IPS-20b (cell line): ENCODE data around the gene UBC.
"Not testable (repeated sequence)": the region's sequence is repeated elsewhere in the genome, so short reads cannot be mapped to it uniquely, and the experiment has no call there.

Experiments
- H3K27ac ChIP-seq: one replicate; pipeline ENCODE4 v1.5.1; 2013; ENCODE audit warnings: low read length
- H3K27me3 ChIP-seq: 2 replicates; pipeline ENCODE4 v1.6.1; 2013; ENCODE audit warnings: mild to moderate bottlenecking, low read length, inconsistent platforms; ENCODE audit not compliant: insufficient read depth
- H3K36me3 ChIP-seq: 2 replicates; pipeline ENCODE4 v1.6.1; 2013; ENCODE audit warnings: low read depth, mild to moderate bottlenecking, inconsistent platforms, low read length, moderate library complexity; ENCODE audit not compliant: insufficient read depth
- H3K4me1 ChIP-seq: 2 replicates; pipeline ENCODE4 v1.6.1; 2013; ENCODE audit warnings: mild to moderate bottlenecking, control low read depth, inconsistent platforms, low read length, moderate library complexity; ENCODE audit not compliant: insufficient read depth
- H3K4me3 ChIP-seq: 2 replicates; pipeline ENCODE4 v1.5.1; 2013; ENCODE audit warnings: mild to moderate bottlenecking, low read length, inconsistent platforms
- H3K9ac ChIP-seq: 2 replicates; pipeline ENCODE4 v1.6.1; 2013; ENCODE audit warnings: low read depth, mild to moderate bottlenecking, inconsistent platforms, low read length, moderate library complexity
- H3K9me3 ChIP-seq: 2 replicates; pipeline ENCODE4 v1.6.1; 2013; ENCODE audit warnings: mild to moderate bottlenecking, low read depth, low read length, inconsistent platforms; ENCODE audit not compliant: insufficient read depth

Gene UBC

DNA sequence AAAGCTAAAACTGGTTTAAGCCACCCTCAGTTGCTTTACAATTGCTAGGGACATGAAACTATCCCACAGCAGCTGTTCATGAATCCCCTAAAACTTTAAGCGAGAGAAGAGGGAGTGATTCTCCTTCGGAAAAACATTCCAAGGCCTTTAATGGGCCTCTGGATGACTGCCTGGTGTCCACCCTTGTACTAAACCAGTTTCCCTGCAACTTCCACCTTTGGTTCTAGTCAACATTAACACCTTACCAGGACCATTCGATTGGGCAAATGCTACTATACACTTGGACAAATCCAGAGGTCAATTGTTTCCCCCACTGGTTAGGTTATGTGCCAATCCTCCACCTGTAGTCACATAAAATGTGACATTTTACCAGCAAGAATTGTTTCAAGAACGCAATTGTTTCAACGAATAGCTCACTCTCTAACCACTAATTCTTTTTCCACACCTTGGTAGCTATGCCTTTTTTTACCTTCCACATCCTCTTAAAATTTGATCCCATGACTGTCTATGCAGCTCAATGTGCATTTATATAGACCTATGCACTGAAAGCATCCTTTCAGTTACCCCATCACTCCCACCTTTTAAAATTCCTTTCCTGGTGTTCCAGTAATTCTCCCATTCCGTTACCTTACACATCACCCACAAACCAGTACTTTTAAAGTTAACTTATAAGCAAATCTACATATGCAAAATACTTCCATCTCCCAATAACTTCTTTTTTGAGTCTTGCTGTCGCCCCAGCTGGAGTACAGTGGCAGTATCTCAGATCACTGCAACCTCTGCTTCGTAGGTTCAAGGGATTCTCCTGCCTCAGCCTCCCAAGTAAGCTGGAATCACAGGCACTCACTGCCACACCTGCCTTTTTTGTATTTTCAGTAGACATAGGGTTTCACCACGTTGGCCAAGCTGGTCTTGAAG is 3.6 kb downstream of the UBC start:
- H3K27me3 ChIP-seq = no peaks in the 10 kb centered on the region
- no peak overlapping the region for H3K27ac ChIP-seq
- peak overlapping the region; percentile 1; the same call in 1 of the 2 replicates for H3K4me3 ChIP-seq
- peaks cover 42% of the 10 kb centered on the region for H3K36me3 ChIP-seq
- H3K9ac ChIP-seq = no peak overlapping the region
- no peaks in the 10 kb centered on the region for H3K9me3 ChIP-seq
- H3K4me1 ChIP-seq = peaks cover 6% of the 10 kb centered on the region; the same call in 1 of the 2 replicates

DNA sequence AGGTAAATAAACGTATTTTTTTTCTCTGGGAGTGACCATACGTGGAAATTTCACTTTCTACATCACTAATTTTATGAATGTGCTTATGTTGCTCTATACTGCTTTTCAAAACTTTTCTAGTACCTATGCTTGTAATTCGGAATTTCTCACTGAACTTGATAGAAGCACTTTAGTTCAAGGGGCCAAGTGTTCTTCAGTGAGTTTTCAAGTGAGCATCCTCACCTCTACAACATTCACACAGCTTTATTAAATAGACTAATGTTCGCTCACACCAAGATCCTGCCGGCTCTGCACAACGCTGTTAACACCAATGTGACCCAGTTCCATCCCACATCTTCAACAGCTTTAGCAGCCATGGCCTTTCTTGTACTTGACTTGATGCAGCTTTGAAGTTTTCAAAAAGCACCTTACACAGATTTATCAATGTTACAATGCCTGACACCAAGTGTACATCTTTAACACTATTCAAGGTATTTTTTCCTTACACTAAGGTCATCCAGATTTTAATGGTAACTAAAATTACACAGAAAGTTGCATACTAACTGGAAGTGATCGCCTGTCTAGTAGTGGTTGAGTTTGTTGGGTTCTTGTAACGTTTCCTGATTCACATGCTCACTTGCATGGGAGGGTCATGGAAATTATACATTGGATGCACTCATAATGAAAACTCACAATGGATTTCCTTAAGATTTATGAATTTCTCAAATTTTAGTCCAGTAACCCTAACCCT is 4.5 kb downstream of the UBC start:
- Histone ChIP-seq H3K27me3 (no peaks in the 10 kb centered on the region), H3K4me1 (no peaks in the 10 kb centered on the region), H3K27ac (no peak overlapping the region), H3K36me3 (peaks cover 42% of the 10 kb centered on the region), H3K4me3 (no peak overlapping the region), H3K9ac (no peak overlapping the region), H3K9me3 (no peaks in the 10 kb centered on the region)

DNA sequence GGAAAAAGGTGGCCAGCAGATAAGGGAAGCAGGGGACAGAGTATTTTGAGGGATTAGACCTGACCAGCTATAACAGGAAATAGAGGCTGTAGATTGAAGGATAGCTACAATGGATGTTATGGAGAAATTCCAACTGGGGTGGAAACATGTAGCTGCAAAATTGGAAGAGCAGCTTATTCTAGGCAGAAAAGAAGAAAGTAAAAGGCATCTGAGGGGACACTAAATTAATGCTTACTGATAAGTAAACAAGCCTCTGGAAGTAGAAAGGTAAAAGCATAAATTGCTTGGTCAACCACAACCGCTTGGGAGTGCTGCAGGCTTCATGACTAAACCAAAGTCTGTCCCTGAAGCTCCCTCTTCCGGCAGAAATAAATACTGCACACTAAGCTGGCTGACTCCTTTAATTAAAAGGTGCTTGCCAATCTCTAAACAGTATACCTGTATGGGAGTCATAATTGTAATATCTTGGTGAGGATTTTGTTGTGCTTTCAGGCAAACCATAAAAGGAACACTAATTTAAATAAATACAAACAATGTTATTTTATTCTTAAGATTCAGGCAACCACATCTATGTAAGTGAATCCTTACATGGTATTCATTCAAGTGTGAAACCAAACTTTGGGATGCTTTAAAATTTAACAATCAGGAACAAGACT is 7.7 kb downstream of the UBC start:
- H3K27ac ChIP-seq = no peak overlapping the region
- H3K27me3 ChIP-seq = no peaks in the 10 kb centered on the region
- H3K4me1 ChIP-seq = peaks cover 4% of the 10 kb centered on the region; the same call in 1 of the 2 replicates
- no peak overlapping the region for H3K9ac ChIP-seq
- no peak overlapping the region for H3K4me3 ChIP-seq
- no peaks in the 10 kb centered on the region for H3K9me3 ChIP-seq
- peaks cover 20% of the 10 kb centered on the region for H3K36me3 ChIP-seq

DNA sequence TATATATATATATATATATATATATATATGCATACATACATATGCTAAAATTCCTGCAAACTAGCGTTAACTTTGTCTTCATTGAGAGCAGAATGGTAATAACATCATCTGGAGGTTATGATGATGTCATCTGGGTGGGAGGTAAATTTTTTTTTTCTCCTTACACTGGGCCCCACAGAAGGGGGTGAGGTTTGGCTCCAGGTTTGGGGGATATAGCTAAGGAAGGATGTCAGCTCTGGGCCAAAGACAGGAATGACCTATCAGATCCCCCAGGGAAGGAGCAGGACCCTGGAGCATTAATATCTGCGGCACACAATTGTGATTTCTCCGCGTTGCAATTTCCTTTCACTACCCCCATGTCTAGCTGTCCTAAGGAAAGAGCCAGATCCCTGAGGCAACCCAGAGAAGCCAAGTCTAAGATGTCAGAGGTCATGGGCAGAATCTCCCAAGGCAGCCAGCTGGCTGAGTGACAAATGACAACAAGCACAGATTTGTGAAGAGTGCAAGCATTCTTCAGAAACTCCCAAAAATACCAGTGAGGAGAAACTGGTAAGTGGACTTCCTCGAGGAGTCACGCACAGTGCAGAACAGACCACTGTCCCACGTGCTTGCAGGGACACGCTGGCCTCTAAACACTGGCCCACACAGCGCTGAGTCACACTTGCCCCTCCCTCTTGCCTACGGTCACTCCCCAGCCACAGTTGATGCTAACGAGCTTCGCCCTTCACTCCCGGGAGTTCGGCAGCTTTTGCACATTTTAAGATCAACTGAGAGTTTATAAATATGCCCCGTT is 9.9 kb downstream of the UBC start:
- Histone ChIP-seq H3K4me3 (no peak overlapping the region), H3K4me1 (peaks cover 4% of the 10 kb centered on the region; the same call in 1 of the 2 replicates), H3K9me3 (no peaks in the 10 kb centered on the region), H3K9ac (no peak overlapping the region), H3K36me3 (no peaks in the 10 kb centered on the region), H3K27me3 (no peaks in the 10 kb centered on the region), H3K27ac (no peak overlapping the region)

- Histone ChIP-seq H3K4me3 (no peak overlapping the region), H3K36me3 (no peaks in the 10 kb centered on the region), H3K4me1 (peaks cover 4% of the 10 kb centered on the region; the same call in 1 of the 2 replicates), H3K27ac (no peak overlapping the region), H3K27me3 (no peaks in the 10 kb centered on the region), H3K9ac (no peak overlapping the region), H3K9me3 (no peaks in the 10 kb centered on the region)
Measured at GRCh38 chr12:124902916-124903315, 11.5 kb downstream of the UBC start.

DNA sequence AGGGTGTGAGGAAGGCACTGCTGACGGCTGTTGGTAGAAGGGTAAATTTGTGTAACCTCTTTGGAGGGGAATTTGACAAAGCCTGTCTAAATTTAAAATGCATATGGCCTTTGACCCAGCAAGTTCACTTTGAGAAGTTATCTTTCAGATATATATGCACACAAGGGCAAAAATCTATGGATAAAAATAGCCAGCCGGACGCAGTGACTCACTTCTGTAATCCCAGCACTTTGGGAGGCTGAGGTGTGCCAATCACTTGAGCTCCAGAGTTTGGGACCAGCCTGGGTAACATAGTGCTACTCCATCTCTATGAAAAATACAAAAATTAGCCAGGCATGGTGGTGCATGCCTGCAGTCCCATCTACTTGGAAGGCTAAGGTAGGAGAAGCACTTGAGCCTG is 13.4 kb downstream of the UBC start:
- Histone ChIP-seq H3K36me3 (no peaks in the 10 kb centered on the region), H3K27ac (no peak overlapping the region), H3K27me3 (no peaks in the 10 kb centered on the region), H3K4me3 (no peak overlapping the region), H3K9me3 (no peaks in the 10 kb centered on the region), H3K4me1 (peaks cover 4% of the 10 kb centered on the region; the same call in 1 of the 2 replicates), H3K9ac (no peak overlapping the region)

DNA sequence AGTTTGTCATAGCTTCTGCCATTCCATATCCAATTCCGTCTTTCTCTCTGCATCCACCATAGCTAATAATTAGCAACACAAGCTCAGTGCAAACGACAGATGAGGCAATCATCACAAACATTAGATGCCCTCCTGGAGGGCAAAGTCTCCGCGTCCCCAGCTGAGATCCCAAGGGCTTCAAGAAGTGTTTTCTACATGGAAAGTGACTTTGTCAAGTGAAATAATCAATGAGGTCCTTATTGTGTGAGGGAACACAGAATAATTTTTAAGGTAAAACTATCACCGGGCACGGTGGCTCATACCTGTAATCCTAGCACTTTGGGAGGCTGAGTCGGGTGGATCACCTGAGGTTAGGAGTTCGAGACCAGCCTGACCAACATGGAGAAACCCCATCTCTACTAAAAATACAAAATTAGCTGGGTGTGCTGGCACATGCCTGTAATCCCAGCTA is 14.1 kb downstream of the UBC start:
- H3K4me3 ChIP-seq, H3K27ac ChIP-seq, H3K9ac ChIP-seq: not testable (repeated sequence)

DNA sequence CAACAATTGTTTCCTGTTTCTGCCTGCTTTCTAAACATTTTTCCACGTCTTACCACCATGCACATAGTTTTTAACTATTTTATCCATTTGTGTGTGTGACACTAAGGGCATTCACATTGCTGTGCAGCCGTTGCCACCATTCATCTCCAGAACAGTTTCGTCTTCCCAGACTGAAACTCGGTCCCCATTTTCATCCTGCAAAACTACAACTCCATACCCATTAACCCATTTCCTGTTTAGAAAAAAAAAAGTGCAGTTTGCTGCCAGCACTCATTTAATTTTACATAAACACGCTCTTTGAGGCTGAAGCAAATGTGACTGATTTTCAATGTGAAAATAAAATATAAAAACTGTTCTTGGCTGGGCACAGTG is 15.5 kb downstream of the UBC start:
- Histone ChIP-seq H3K4me1 (no peaks in the 10 kb centered on the region), H3K27ac (no peak overlapping the region), H3K9me3 (no peaks in the 10 kb centered on the region), H3K4me3 (no peak overlapping the region), H3K9ac (no peak overlapping the region), H3K36me3 (no peaks in the 10 kb centered on the region), H3K27me3 (no peaks in the 10 kb centered on the region)

More for the DNA sequence above, 14.1 kb downstream of the UBC start:
- not testable (repeated sequence) for H3K27me3 ChIP-seq, H3K4me1 ChIP-seq, H3K36me3 ChIP-seq, H3K9me3 ChIP-seq

DNA sequence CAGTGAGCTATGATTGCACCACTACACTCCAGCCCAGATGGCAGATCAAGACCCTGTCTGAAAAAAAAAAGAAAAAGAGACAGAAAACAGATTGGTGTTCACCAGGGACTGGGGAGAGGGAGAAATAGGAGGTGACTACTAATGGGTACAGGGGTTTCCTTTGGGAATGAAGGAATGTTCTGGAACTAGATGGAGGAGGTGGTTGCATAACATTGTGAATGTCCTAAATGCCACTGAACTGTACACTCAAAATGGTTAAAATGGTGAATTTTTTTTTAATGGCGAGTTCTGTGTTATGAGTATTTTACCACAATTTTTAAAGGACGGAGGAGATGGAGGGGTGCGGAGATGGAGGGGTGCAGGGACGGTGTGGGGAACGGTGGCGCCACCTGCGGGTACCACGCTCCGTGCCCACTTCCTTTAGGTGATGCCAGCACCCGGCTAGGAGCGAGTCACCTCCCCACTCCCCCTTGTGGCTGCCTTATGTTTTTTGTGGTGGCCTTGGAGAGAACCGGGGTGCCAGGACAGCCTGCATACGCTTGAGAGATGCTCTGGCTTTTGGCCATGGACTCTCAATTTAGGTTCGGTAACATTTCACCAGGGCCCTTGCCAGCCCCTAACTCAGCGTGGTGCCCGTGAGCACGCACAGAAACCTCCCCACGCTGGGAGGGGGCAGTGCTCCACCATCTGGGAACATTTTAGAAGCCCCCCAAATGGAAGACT is 16.1 kb downstream of the UBC start:
- Histone ChIP-seq H3K27ac (no peak overlapping the region), H3K27me3 (no peaks in the 10 kb centered on the region), H3K4me3 (no peak overlapping the region), H3K9ac (no peak overlapping the region), H3K9me3 (no peaks in the 10 kb centered on the region), H3K36me3 (no peaks in the 10 kb centered on the region), H3K4me1 (no peaks in the 10 kb centered on the region)

DNA sequence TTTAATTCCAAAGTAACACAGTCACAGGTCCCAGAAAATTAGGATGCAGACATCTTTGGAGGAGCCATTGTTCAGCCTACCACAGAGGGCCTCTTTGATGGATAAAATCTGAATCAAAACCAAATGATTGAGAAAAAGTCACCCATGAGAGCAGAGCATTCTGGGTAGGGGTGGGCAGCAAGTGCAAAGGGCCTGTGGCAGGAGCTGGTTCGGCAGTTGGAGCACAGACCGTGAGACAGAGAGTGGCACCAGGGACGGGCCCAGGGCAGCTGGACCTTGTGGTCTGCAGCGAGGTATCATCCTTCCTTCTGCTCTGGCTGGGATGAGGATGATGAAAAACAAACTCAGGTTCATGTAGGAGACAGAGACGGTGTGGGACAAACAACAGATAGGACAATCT is 18.0 kb downstream of the UBC start:
- H3K9me3 ChIP-seq = no peaks in the 10 kb centered on the region
- no peak overlapping the region for H3K9ac ChIP-seq
- no peaks in the 10 kb centered on the region for H3K36me3 ChIP-seq
- H3K27me3 ChIP-seq = no peaks in the 10 kb centered on the region
- H3K4me1 ChIP-seq = no peaks in the 10 kb centered on the region
- no peak overlapping the region for H3K27ac ChIP-seq
- H3K4me3 ChIP-seq = no peak overlapping the region
